HG03520 (cell line): Measurements from ENCODE around the gene SETD1A.
A peak's percentile ranks its signal among the peaks of the same experiment; 100 is the strongest.
"Not testable (repeated sequence)": the region's sequence is repeated elsewhere in the genome, so short reads cannot be mapped to it uniquely, and the experiment has no call there.

ENCODE experiments used
- ATAC-seq: cut with Tn5 transposase; IDR thresholded peaks from one replicate; pipeline ENCODE4 v1.9.1; 2021; ENCODE audit warnings: mild to moderate bottlenecking, moderate library complexity; ENCODE audit not compliant: unreplicated experiment

SETD1A gene

GRCh38 chr16:30928390-30928789 lies 29.2 kb upstream of the SETD1A start:
- no peak for ATAC-seq

- ATAC-seq = no peak
These were observed 28.4 kb upstream of the SETD1A start for GRCh38 chr16:30929167-30929566.

GRCh38 chr16:30930160-30930571 lies 27.4 kb upstream of the SETD1A start:
- no peak for ATAC-seq

GRCh38 chr16:30931068-30931650 lies 26.4 kb upstream of the SETD1A start:
- no peak for ATAC-seq

GRCh38 chr16:30934827-30935557 lies 22.6 kb upstream of the SETD1A start:
- no peak for ATAC-seq

- ATAC-seq = no peak
These were observed 19.9 kb upstream of the SETD1A start for GRCh38 chr16:30937692-30938091.

- ATAC-seq = not testable (repeated sequence)
These were observed 18.0 kb upstream of the SETD1A start for GRCh38 chr16:30939571-30939970.

GRCh38 chr16:30941600-30942425 lies 15.7 kb upstream of the SETD1A start:
- no peak for ATAC-seq

GRCh38 chr16:30942426-30942806 lies 15.1 kb upstream of the SETD1A start:
- no peak for ATAC-seq

GRCh38 chr16:30944352-30944751 lies 13.2 kb upstream of the SETD1A start:
- no peak for ATAC-seq

- ATAC-seq = no peak
These were observed 10.6 kb upstream of the SETD1A start for GRCh38 chr16:30946671-30947540.

- no peak for ATAC-seq
These were observed 10.1 kb upstream of the SETD1A start for GRCh38 chr16:30947541-30947858.

- ATAC-seq = no peak
These were observed 9.5 kb upstream of the SETD1A start for GRCh38 chr16:30947859-30948666.

- ATAC-seq = peak; percentile 65
These were observed 8.6 kb upstream of the SETD1A start, which contains the start of gene ORAI3 for GRCh38 chr16:30948667-30949649. Gene ORAI3 (plus strand): TSS chr16:30949068. CDS start chr16:30949290, 222 bp downstream.

GRCh38 chr16:30949650-30950515 lies 7.7 kb upstream of the SETD1A start:
- peak; percentile 41 for ATAC-seq

- no peak for ATAC-seq
These were observed 7.0 kb upstream of the SETD1A start for GRCh38 chr16:30950516-30951065.

GRCh38 chr16:30951193-30951592 lies 6.4 kb upstream of the SETD1A start:
- ATAC-seq = no peak

GRCh38 chr16:30951750-30952149 lies 5.8 kb upstream of the SETD1A start:
- no peak for ATAC-seq
